WTC11 (cell line): ENCODE data around the gene KCNMA1.

Experiments
- IRF2 ChIP-seq: sonication (generic); formaldehyde crosslinking; IDR thresholded peaks from 2 replicates; pipeline ENCODE4 v1.8.0; 2022; ENCODE audit warnings: low read depth, missing genetic modification reagents, borderline replicate concordance
- NFATC4 ChIP-seq: fragments of 250-450 bp; sonication (Bioruptor Pico); IDR thresholded peaks from 2 replicates; pipeline ENCODE4 v1.9.0; 2021; ENCODE audit warnings: mild to moderate bottlenecking
- ZNF232 ChIP-seq: sonication (generic); formaldehyde crosslinking; IDR thresholded peaks from 2 replicates; pipeline ENCODE4 v1.8.0; 2022; ENCODE audit warnings: mild to moderate bottlenecking, missing genetic modification reagents
- TF ChIP-seq, protein P1 (sequence below): sonication (generic); formaldehyde crosslinking; conservative IDR thresholded peaks from 2 replicates; pipeline ENCODE4 v1.8.1; 2022; ENCODE audit warnings: mild to moderate bottlenecking, missing genetic modification reagents
- TF ChIP-seq, protein P2 (sequence below): fragments of 200-600 bp; IDR thresholded peaks from 2 replicates; pipeline ENCODE4 v1.8.0; 2022; ENCODE audit warnings: antibody characterized with exemption

DNA sequence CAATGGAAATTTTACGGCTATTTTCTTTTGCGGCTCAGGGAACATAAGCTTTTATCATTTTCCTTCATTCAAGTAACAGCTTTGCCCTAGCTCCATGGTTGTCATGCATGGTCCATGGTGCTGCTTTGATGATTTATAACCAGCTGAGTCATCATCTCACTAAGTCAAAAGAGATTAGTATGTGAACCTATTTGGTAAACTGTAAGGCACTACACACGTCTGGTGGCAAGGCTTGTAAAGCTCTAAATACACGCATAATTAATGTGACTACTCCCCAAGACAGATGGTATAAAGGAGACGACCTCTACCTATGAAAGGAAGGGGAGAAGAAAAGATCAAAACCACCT lies 340.2 kb downstream of the KCNMA1 start:
- no peak for TF ChIP-seq IRF2
- TF ChIP-seq, protein P1, sequence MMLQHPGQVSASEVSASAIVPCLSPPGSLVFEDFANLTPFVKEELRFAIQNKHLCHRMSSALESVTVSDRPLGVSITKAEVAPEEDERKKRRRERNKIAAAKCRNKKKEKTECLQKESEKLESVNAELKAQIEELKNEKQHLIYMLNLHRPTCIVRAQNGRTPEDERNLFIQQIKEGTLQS (CRISPR knock-in tag) = no peak
- no peak for TF ChIP-seq NFATC4 (CRISPR knock-in tag)
- TF ChIP-seq, protein P2, sequence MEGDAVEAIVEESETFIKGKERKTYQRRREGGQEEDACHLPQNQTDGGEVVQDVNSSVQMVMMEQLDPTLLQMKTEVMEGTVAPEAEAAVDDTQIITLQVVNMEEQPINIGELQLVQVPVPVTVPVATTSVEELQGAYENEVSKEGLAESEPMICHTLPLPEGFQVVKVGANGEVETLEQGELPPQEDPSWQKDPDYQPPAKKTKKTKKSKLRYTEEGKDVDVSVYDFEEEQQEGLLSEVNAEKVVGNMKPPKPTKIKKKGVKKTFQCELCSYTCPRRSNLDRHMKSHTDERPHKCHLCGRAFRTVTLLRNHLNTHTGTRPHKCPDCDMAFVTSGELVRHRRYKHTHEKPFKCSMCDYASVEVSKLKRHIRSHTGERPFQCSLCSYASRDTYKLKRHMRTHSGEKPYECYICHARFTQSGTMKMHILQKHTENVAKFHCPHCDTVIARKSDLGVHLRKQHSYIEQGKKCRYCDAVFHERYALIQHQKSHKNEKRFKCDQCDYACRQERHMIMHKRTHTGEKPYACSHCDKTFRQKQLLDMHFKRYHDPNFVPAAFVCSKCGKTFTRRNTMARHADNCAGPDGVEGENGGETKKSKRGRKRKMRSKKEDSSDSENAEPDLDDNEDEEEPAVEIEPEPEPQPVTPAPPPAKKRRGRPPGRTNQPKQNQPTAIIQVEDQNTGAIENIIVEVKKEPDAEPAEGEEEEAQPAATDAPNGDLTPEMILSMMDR = no peak
- no peak for TF ChIP-seq ZNF232
